Stomach (tissue), 4 donors: ENCODE data around the gene RIN3.

ENCODE experiments used
- EP300 ChIP-seq: sonication (generic); formaldehyde crosslinking; IDR thresholded peaks from one replicate; pipeline ENCODE4 v1.6.1; 2017; ENCODE audit warnings: antibody characterized with exemption
- POLR2A ChIP-seq, 4 donors: fragments of 450-650 bp; IDR thresholded peaks; one replicate each; pipeline ENCODE4 v1.6.1; 2016; ENCODE audit warnings: antibody characterized with exemption in 4 of 4, control low read depth in 2 of 4, mild to moderate bottlenecking in 1 of 4, moderate library complexity in 1 of 4
- POLR2AphosphoS5 ChIP-seq, 3 donors: sonication (generic); formaldehyde crosslinking; IDR thresholded peaks; one replicate each; pipeline ENCODE4 v1.6.1; 2016; ENCODE audit warnings: antibody characterized with exemption in 3 of 3
- TF ChIP-seq, protein P1 (sequence below), 7 experiments: fragments of 450-650 bp in 4 of 7; fragments of 200-600 bp in 3 of 7; sonication (generic) in 3 of 7; IDR thresholded peaks; one replicate each; pipeline ENCODE4 v1.5.1; 2016 to 2019; ENCODE audit warnings: antibody characterized with exemption in 7 of 7, control low read depth in 2 of 7, mild to moderate bottlenecking in 1 of 7

- TF ChIP-seq POLR2AphosphoS5 (IDR thresholded peaks at IDR 0.05) (no peak), POLR2A (IDR thresholded peaks at IDR 0.05) (no peak), EP300 (no peak)
- TF ChIP-seq, protein P1, sequence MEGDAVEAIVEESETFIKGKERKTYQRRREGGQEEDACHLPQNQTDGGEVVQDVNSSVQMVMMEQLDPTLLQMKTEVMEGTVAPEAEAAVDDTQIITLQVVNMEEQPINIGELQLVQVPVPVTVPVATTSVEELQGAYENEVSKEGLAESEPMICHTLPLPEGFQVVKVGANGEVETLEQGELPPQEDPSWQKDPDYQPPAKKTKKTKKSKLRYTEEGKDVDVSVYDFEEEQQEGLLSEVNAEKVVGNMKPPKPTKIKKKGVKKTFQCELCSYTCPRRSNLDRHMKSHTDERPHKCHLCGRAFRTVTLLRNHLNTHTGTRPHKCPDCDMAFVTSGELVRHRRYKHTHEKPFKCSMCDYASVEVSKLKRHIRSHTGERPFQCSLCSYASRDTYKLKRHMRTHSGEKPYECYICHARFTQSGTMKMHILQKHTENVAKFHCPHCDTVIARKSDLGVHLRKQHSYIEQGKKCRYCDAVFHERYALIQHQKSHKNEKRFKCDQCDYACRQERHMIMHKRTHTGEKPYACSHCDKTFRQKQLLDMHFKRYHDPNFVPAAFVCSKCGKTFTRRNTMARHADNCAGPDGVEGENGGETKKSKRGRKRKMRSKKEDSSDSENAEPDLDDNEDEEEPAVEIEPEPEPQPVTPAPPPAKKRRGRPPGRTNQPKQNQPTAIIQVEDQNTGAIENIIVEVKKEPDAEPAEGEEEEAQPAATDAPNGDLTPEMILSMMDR (IDR thresholded peaks at IDR 0.05): no peak
These were observed 211.1 kb downstream of the RIN3 start for GRCh38 chr14:92724516-92725340.
